Panc1 (cell line): ENCODE data around the gene YBX3.

Source experiments
- SIN3A ChIP-seq: IDR thresholded peaks from 2 replicates; pipeline ENCODE4 v1.6.1; 2012; ENCODE audit warnings: low read depth, mild to moderate bottlenecking, low read length, moderate library complexity, borderline replicate concordance; ENCODE audit not compliant: insufficient read depth
- TF ChIP-seq, protein P1 (sequence below): fragments of 450-650 bp; IDR thresholded peaks from 2 replicates; pipeline ENCODE4 v1.5.1; 2017; ENCODE audit warnings: mild to moderate bottlenecking
- TF ChIP-seq, protein P2 (sequence below), 2 experiments: IDR thresholded peaks; 2 replicates each; pipeline ENCODE4 v1.6.1; 2011 to 2012; ENCODE audit warnings: low read depth in 2 of 2, control low read depth in 1 of 2, low read length in 1 of 2, mild to moderate bottlenecking in 1 of 2, moderate library complexity in 1 of 2; ENCODE audit not compliant: insufficient read depth in 1 of 2

DNA sequence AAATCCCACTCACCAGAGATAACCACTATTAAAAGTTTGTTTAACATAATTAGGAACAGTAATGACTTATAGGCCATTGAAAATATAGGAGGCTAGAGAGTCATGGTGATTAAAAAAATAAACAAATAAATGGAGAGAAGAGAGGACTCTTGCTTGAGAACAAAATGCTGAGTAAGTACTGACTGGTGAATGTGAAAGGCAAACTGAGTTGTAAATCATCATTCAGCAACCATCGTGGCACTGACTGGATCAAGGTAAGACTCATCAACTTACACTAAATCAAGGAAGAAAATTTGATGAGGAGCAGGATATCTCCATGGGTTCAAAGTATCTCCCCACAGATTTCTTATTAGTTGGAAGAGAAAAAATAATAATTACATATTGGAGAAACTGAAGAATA is 14.1 kb upstream of the YBX3 start:
- TF ChIP-seq, protein P1, sequence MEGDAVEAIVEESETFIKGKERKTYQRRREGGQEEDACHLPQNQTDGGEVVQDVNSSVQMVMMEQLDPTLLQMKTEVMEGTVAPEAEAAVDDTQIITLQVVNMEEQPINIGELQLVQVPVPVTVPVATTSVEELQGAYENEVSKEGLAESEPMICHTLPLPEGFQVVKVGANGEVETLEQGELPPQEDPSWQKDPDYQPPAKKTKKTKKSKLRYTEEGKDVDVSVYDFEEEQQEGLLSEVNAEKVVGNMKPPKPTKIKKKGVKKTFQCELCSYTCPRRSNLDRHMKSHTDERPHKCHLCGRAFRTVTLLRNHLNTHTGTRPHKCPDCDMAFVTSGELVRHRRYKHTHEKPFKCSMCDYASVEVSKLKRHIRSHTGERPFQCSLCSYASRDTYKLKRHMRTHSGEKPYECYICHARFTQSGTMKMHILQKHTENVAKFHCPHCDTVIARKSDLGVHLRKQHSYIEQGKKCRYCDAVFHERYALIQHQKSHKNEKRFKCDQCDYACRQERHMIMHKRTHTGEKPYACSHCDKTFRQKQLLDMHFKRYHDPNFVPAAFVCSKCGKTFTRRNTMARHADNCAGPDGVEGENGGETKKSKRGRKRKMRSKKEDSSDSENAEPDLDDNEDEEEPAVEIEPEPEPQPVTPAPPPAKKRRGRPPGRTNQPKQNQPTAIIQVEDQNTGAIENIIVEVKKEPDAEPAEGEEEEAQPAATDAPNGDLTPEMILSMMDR: no peak
- no peak for TF ChIP-seq SIN3A
- TF ChIP-seq, protein P2, sequence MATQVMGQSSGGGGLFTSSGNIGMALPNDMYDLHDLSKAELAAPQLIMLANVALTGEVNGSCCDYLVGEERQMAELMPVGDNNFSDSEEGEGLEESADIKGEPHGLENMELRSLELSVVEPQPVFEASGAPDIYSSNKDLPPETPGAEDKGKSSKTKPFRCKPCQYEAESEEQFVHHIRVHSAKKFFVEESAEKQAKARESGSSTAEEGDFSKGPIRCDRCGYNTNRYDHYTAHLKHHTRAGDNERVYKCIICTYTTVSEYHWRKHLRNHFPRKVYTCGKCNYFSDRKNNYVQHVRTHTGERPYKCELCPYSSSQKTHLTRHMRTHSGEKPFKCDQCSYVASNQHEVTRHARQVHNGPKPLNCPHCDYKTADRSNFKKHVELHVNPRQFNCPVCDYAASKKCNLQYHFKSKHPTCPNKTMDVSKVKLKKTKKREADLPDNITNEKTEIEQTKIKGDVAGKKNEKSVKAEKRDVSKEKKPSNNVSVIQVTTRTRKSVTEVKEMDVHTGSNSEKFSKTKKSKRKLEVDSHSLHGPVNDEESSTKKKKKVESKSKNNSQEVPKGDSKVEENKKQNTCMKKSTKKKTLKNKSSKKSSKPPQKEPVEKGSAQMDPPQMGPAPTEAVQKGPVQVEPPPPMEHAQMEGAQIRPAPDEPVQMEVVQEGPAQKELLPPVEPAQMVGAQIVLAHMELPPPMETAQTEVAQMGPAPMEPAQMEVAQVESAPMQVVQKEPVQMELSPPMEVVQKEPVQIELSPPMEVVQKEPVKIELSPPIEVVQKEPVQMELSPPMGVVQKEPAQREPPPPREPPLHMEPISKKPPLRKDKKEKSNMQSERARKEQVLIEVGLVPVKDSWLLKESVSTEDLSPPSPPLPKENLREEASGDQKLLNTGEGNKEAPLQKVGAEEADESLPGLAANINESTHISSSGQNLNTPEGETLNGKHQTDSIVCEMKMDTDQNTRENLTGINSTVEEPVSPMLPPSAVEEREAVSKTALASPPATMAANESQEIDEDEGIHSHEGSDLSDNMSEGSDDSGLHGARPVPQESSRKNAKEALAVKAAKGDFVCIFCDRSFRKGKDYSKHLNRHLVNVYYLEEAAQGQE (IDR thresholded peaks at IDR 0.05; ENCODE audit: insufficient read depth in 1 of 2, low read depth in 2 of 2, low read length in 1 of 2): no peak
